CD4-positive, CD25-positive, alpha-beta regulatory T cell (primary cell): Measurements from ENCODE around the gene GPR89B. TPM values are rescaled to one million over a fixed set of nuclear protein-coding genes. Genes with fewer than 3 reads are reported as not detected.
"Not testable (repeated sequence)": the region's sequence is repeated elsewhere in the genome, so short reads cannot be mapped to it uniquely, and the experiment has no call there.

Experiments
- ATAC-seq, 2 donors: fragments of 150-1000 bp; cut with Tn5 transposase; one replicate each; pipeline ENCODE4 v1.10.0; 2021; ENCODE audit warnings: low read depth in 2 of 2, moderate number of reproducible peaks in 2 of 2, moderate library complexity in 1 of 2
- DNase-seq, 3 donors: peaks; one replicate each; pipeline versions ENCODE4 v3.0.0 to v3.0.0-alpha.2; 2012 to 2022; ENCODE audit warnings: mixed read lengths in 1 of 3
- H3K27ac ChIP-seq: one replicate; pipeline ENCODE4 v1.7.0; 2013; ENCODE audit warnings: mild to moderate bottlenecking, low read length; ENCODE audit not compliant: insufficient read depth, poor library complexity, severe bottlenecking
- H3K27me3 ChIP-seq: one replicate; pipeline ENCODE4 v1.7.0; 2013; ENCODE audit warnings: low read length; ENCODE audit not compliant: control insufficient read depth, insufficient read depth
- H3K36me3 ChIP-seq: one replicate; pipeline ENCODE4 v1.7.0; 2013; ENCODE audit warnings: mild to moderate bottlenecking, low read length, moderate library complexity; ENCODE audit not compliant: control insufficient read depth, insufficient read depth
- H3K4me1 ChIP-seq: 2 replicates; pipeline ENCODE4 v1.7.0; 2013; ENCODE audit warnings: mild to moderate bottlenecking, low read length; ENCODE audit not compliant: insufficient read depth, control insufficient read depth, poor library complexity, severe bottlenecking
- H3K4me3 ChIP-seq: one replicate; pipeline ENCODE4 v1.7.0; 2013; ENCODE audit warnings: low read depth, mild to moderate bottlenecking, low read length, moderate library complexity
- H3K9me3 ChIP-seq, 2 experiments: 1 replicate in 1 of 2; 2 replicates in 1 of 2; pipeline ENCODE4 v1.7.0; 2013; ENCODE audit warnings: low read length in 2 of 2, mild to moderate bottlenecking in 1 of 2, moderate library complexity in 1 of 2; ENCODE audit not compliant: control insufficient read depth in 2 of 2
- H3K27ac Mint-ChIP-seq, 3 donors: one replicate each; pipeline ENCODE4 v1.8.0; 2020 to 2022; ENCODE audit warnings: mild to moderate bottlenecking in 3 of 3, mixed read lengths in 3 of 3, moderate library complexity in 2 of 3
- H3K27me3 Mint-ChIP-seq: one replicate; pipeline ENCODE4 v1.8.0; 2022; ENCODE audit warnings: mild to moderate bottlenecking, mixed read lengths
- H3K36me3 Mint-ChIP-seq: one replicate; pipeline ENCODE4 v1.8.0; 2020; ENCODE audit warnings: mixed read lengths
- H3K4me1 Mint-ChIP-seq, 4 donors: one replicate each; pipeline ENCODE4 v1.8.0; 2020 to 2022; ENCODE audit warnings: mixed read lengths in 4 of 4, mild to moderate bottlenecking in 1 of 4
- H3K4me3 Mint-ChIP-seq, 4 donors: one replicate each; pipeline ENCODE4 v1.8.0; 2020 to 2022; ENCODE audit warnings: mild to moderate bottlenecking in 4 of 4, mixed read lengths in 4 of 4, moderate library complexity in 3 of 4
- H3K9me3 Mint-ChIP-seq, 7 donors: one replicate each; pipeline ENCODE4 v1.8.0; 2020 to 2022; ENCODE audit warnings: mixed read lengths in 7 of 7, mild to moderate bottlenecking in 3 of 7, moderate library complexity in 2 of 7
- polyA plus RNA-seq, 4 donors: library from polyadenylated mRNA; unstranded; fragments of 300-500 nt; fragmentation: Illumina TruSeq; gene quantifications; one replicate each; pipeline ENCODE4 v1.2.3, GENCODE V29; 2021
- total RNA-seq: library from RNA; stranded (reverse); gene quantifications from one replicate; pipeline ENCODE4 v1.2.3, GENCODE V29; 2022

GPR89B gene
- total and polyA plus RNA-seq, 5 donors from 2014 or later: 19.1 to 22.6 (median 19.5) TPM

DNA sequence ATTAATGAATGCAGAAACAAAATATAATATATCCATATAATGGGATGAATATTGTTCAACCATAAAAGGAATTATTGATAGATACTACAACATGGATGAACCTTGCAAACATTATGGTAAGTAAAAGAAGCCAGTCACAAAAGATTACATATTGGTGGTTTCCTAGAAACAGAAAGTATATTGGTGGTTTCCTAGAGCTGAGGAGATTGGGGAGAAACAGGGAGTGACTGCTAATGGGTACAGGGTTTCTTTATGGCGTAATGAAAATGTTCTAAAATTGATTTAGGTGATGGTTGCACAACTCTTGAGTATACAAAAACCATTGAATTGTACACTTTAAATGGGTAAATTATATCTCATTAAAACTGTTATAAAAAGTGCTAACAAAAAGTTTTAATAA lies 14.3 kb downstream of the GPR89B start:
- H3K36me3 Mint-ChIP-seq, H3K4me3 Mint-ChIP-seq, H3K4me1 Mint-ChIP-seq: not testable (repeated sequence)

GRCh38 chr1:147949517-147949916 lies 21.3 kb downstream of the GPR89B start:
- not testable (repeated sequence) for H3K27me3 ChIP-seq, H3K4me1 ChIP-seq, DNase-seq, H3K27ac Mint-ChIP-seq, H3K27me3 Mint-ChIP-seq, H3K9me3 ChIP-seq, H3K4me1 Mint-ChIP-seq, H3K9me3 Mint-ChIP-seq, ATAC-seq, H3K36me3 ChIP-seq, H3K36me3 Mint-ChIP-seq, H3K27ac ChIP-seq, H3K4me3 Mint-ChIP-seq, H3K4me3 ChIP-seq

More for the DNA sequence above, 14.3 kb downstream of the GPR89B start:
- H3K27ac Mint-ChIP-seq, H3K9me3 Mint-ChIP-seq, H3K27me3 Mint-ChIP-seq, DNase-seq, H3K4me1 ChIP-seq, ATAC-seq, H3K27me3 ChIP-seq, H3K9me3 ChIP-seq, H3K36me3 ChIP-seq, H3K27ac ChIP-seq, H3K4me3 ChIP-seq: not testable (repeated sequence)

DNA sequence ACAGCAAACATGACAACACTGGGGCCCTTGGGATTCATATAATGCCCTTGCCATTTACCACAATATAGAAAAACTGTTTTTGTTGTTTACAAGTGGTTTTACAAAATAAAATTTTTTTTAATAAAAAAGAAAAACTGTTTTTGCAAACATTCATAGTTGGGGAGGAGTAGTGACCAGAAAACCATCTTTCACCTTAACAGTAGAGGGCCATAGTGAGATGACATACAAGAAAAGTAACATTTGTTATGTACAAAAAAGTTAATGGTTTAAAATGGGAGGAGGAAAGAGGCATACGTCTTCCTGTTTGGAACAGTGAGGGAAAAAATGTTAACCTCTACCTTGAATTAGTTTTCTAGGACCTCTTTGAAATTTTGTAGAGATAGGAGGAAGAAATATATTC lies 30.7 kb downstream of the GPR89B start:
- H3K27ac ChIP-seq, H3K9me3 Mint-ChIP-seq, H3K36me3 ChIP-seq, H3K4me1 ChIP-seq, H3K4me1 Mint-ChIP-seq, H3K36me3 Mint-ChIP-seq, H3K4me3 Mint-ChIP-seq, H3K27ac Mint-ChIP-seq, H3K9me3 ChIP-seq, H3K27me3 ChIP-seq, DNase-seq, H3K4me3 ChIP-seq, H3K27me3 Mint-ChIP-seq, ATAC-seq: not testable (repeated sequence)

- H3K27me3 Mint-ChIP-seq, H3K4me1 Mint-ChIP-seq, ATAC-seq: not testable (repeated sequence)
Measured at GRCh38 chr1:147959680-147960079, 31.5 kb downstream of the GPR89B start.

GRCh38 chr1:147964575-147964974 lies 36.4 kb downstream of the GPR89B start:
- H3K4me3 Mint-ChIP-seq, H3K4me3 ChIP-seq, H3K4me1 Mint-ChIP-seq, H3K36me3 ChIP-seq, H3K9me3 Mint-ChIP-seq, H3K4me1 ChIP-seq, H3K27me3 ChIP-seq, H3K27ac ChIP-seq, ATAC-seq, H3K27ac Mint-ChIP-seq, H3K27me3 Mint-ChIP-seq, DNase-seq, H3K9me3 ChIP-seq, H3K36me3 Mint-ChIP-seq: not testable (repeated sequence)

More at GRCh38 chr1:147959680-147960079, 31.5 kb downstream of the GPR89B start:
- H3K27ac ChIP-seq, DNase-seq, H3K36me3 ChIP-seq, H3K9me3 ChIP-seq, H3K36me3 Mint-ChIP-seq, H3K4me3 Mint-ChIP-seq, H3K4me1 ChIP-seq, H3K27ac Mint-ChIP-seq, H3K9me3 Mint-ChIP-seq, H3K4me3 ChIP-seq, H3K27me3 ChIP-seq: not testable (repeated sequence)

- H3K4me3 Mint-ChIP-seq, ATAC-seq, H3K27me3 Mint-ChIP-seq, DNase-seq, H3K9me3 Mint-ChIP-seq, H3K36me3 Mint-ChIP-seq, H3K27ac Mint-ChIP-seq, H3K36me3 ChIP-seq, H3K9me3 ChIP-seq, H3K27ac ChIP-seq, H3K4me1 Mint-ChIP-seq, H3K4me3 ChIP-seq, H3K27me3 ChIP-seq, H3K4me1 ChIP-seq: not testable (repeated sequence)
Measured at GRCh38 chr1:147966657-147967056, 38.4 kb downstream of the GPR89B start.

- H3K27ac Mint-ChIP-seq: not testable (repeated sequence)
Measured at GRCh38 chr1:147978896-147979651, 50.9 kb downstream of the GPR89B start.

DNA sequence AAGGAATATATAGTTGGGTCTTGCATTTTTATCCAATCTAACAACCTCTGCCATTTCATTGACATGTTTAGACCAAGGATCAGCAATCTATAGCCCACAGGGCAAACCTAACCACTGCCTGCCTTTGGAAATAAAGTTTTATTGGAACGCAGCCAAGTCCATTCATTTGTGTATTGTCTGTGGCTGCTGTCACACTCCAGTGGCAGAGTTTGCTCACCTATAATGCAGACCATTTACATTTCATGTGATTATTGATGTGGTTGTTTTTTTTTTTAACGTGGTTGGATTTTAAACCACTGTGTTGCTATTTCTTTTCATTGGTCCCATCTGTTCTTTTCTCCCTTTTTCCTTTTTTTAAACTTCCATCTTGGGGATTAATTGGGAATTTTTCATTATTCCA lies 57.2 kb downstream of the GPR89B start:
- not testable (repeated sequence) for H3K27me3 ChIP-seq, H3K36me3 ChIP-seq, H3K4me1 Mint-ChIP-seq, H3K4me1 ChIP-seq, ATAC-seq, H3K4me3 ChIP-seq, H3K9me3 Mint-ChIP-seq, H3K36me3 Mint-ChIP-seq, H3K4me3 Mint-ChIP-seq, H3K27me3 Mint-ChIP-seq, H3K27ac Mint-ChIP-seq, H3K27ac ChIP-seq, DNase-seq, H3K9me3 ChIP-seq

More at GRCh38 chr1:147978896-147979651, 50.9 kb downstream of the GPR89B start:
- H3K36me3 ChIP-seq, H3K9me3 ChIP-seq, H3K4me3 Mint-ChIP-seq, DNase-seq, H3K27ac ChIP-seq, H3K27me3 Mint-ChIP-seq, H3K9me3 Mint-ChIP-seq, H3K4me3 ChIP-seq, H3K4me1 Mint-ChIP-seq, H3K4me1 ChIP-seq, ATAC-seq, H3K27me3 ChIP-seq: not testable (repeated sequence)
- peaks cover 19% of the 10 kb centered on the region for H3K36me3 Mint-ChIP-seq
